Measurements from ENCODE around the gene NTN3.

Gene NTN3

GRCh38 chr16:2501946-2502895, 31.1 kb downstream of the NTN3 start:
- H2AK5ac ChIP-seq (ENCODE audit: low read depth, low read length): peak overlapping the region; percentile 93
- DNase-seq (ENCODE audit: low spot score): no peak
- peak overlapping the region; percentile 96 for H3K14ac ChIP-seq (ENCODE audit: low read length)
- H2BK120ac ChIP-seq (ENCODE audit: low read depth, low read length): peak overlapping the region; percentile 35
- no peak overlapping the region for H3K4me2 ChIP-seq (ENCODE audit: insufficient read depth, low read length, poor library complexity, severe bottlenecking)
- peak overlapping the region; percentile 89 for H4K8ac ChIP-seq (ENCODE audit: low read depth, low read length)
- H3K23ac ChIP-seq (ENCODE audit: low read depth, low read length, poor library complexity): no peak overlapping the region
- H2BK12ac ChIP-seq (ENCODE audit: low read length): peak overlapping the region; percentile 75
- H2AFZ ChIP-seq (ENCODE audit: low read length): peak overlapping the region; percentile 98
- H3K4ac ChIP-seq (ENCODE audit: low read length): no peak overlapping the region
- peak overlapping the region; percentile 82 for H3K9ac ChIP-seq (ENCODE audit: low read depth, low read length, poor library complexity)
- H2BK15ac ChIP-seq (ENCODE audit: low read length): peak overlapping the region; percentile 81
- H3K4me1 ChIP-seq (ENCODE audit: control insufficient read depth in 2 of 2, insufficient read depth in 1 of 2, low read depth in 1 of 2, low read length in 2 of 2): peaks cover 9% of the 10 kb centered on the region in 2 donors
- peak overlapping the region; percentile 49 for H3K27ac ChIP-seq (replicated peaks; ENCODE audit: low read length)
- H3K18ac ChIP-seq (ENCODE audit: low read length): peak overlapping the region; percentile 89
- no CpG with 5 or more reads among the region's 18 CpGs for WGBS, 2 donors (ENCODE audit: extremely low coverage in 2 of 2, insufficient read length in 2 of 2, insufficient replicate concordance in 1 of 2)
- H3K79me1 ChIP-seq (ENCODE audit: low read depth, low read length): peaks cover 10% of the 10 kb centered on the region
- H2BK5ac ChIP-seq (ENCODE audit: low read length): peak overlapping the region; percentile 92
- H3K4me3 ChIP-seq (ENCODE audit: low read length in 2 of 2): no peak overlapping the region
- H3K9me3 ChIP-seq (replicated peaks in 1 of 2; ENCODE audit: control insufficient read depth in 2 of 2, insufficient read depth in 1 of 2, low read depth in 1 of 2, low read length in 2 of 2): peaks cover 0 to 4% of the 10 kb centered on the region in 2 donors
- peak overlapping the region; percentile 22 for H4K91ac ChIP-seq (ENCODE audit: low read depth, low read length, poor library complexity)
- no peaks in the 10 kb centered on the region for H3K27me3 ChIP-seq (ENCODE audit: control insufficient read depth in 3 of 3, insufficient read depth in 3 of 3, low read depth in 1 of 3, low read length in 3 of 3)
- H3K36me3 ChIP-seq (replicated peaks in 1 of 2; ENCODE audit: control insufficient read depth in 2 of 2, insufficient read depth in 2 of 2, low read length in 2 of 2): peaks cover 8 to 23% of the 10 kb centered on the region in 2 donors

- Histone ChIP-seq H2BK120ac (ENCODE audit: low read depth, low read length) (no peak overlapping the region), H3K27ac (replicated peaks; ENCODE audit: low read length) (no peak overlapping the region), H3K4me1 (ENCODE audit: control insufficient read depth in 2 of 2, insufficient read depth in 1 of 2, low read depth in 1 of 2, low read length in 2 of 2) (peaks cover 9 to 17% of the 10 kb centered on the region in 2 donors), H3K23ac (ENCODE audit: low read depth, low read length, poor library complexity) (no peak overlapping the region), H2BK12ac (ENCODE audit: low read length) (no peak overlapping the region), H2BK15ac (ENCODE audit: low read length) (no peak overlapping the region), H3K27me3 (ENCODE audit: control insufficient read depth in 3 of 3, insufficient read depth in 3 of 3, low read depth in 1 of 3, low read length in 3 of 3) (no peaks in the 10 kb centered on the region), H3K14ac (ENCODE audit: low read length) (no peak overlapping the region), H4K8ac (ENCODE audit: low read depth, low read length) (no peak overlapping the region), H2AK5ac (ENCODE audit: low read depth, low read length) (no peak overlapping the region), H4K91ac (ENCODE audit: low read depth, low read length, poor library complexity) (no peak overlapping the region), H3K4me2 (ENCODE audit: insufficient read depth, low read length, poor library complexity, severe bottlenecking) (no peak overlapping the region), H3K4ac (ENCODE audit: low read length) (no peak overlapping the region), H3K9ac (ENCODE audit: low read depth, low read length, poor library complexity) (no peak overlapping the region), H3K36me3 (replicated peaks in 1 of 2; ENCODE audit: control insufficient read depth in 2 of 2, insufficient read depth in 2 of 2, low read length in 2 of 2) (peaks cover 0 to 2% of the 10 kb centered on the region in 2 donors), H3K4me3 (ENCODE audit: low read length in 2 of 2) (no peak overlapping the region), H2AFZ (ENCODE audit: low read length) (no peak overlapping the region), H3K79me1 (ENCODE audit: low read depth, low read length) (peaks cover 7% of the 10 kb centered on the region), H3K18ac (ENCODE audit: low read length) (no peak overlapping the region), H2BK5ac (ENCODE audit: low read length) (no peak overlapping the region), H3K9me3 (replicated peaks in 1 of 2; ENCODE audit: control insufficient read depth in 2 of 2, insufficient read depth in 1 of 2, low read depth in 1 of 2, low read length in 2 of 2) (peaks cover 0 to 4% of the 10 kb centered on the region in 2 donors)
- 100% methylated on average over 1 of the region's 14 CpGs; no CpG with 5 or more reads in 1 of the 2 donors for WGBS, 2 donors (ENCODE audit: extremely low coverage in 2 of 2, insufficient read length in 2 of 2, insufficient replicate concordance in 1 of 2)
- no peak for DNase-seq (ENCODE audit: low spot score)
Observed at GRCh38 chr16:2505695-2506094, 34.6 kb downstream of the NTN3 start.

- Histone ChIP-seq H3K4ac (ENCODE audit: low read length) (no peak overlapping the region), H3K27me3 (ENCODE audit: control insufficient read depth in 3 of 3, insufficient read depth in 3 of 3, low read depth in 1 of 3, low read length in 3 of 3) (no peaks in the 10 kb centered on the region), H2BK120ac (ENCODE audit: low read depth, low read length) (no peak overlapping the region), H2BK12ac (ENCODE audit: low read length) (no peak overlapping the region), H3K23ac (ENCODE audit: low read depth, low read length, poor library complexity) (no peak overlapping the region), H3K9ac (ENCODE audit: low read depth, low read length, poor library complexity) (peak overlapping the region; percentile 30), H3K27ac (replicated peaks; ENCODE audit: low read length) (no peak overlapping the region), H2AK5ac (ENCODE audit: low read depth, low read length) (no peak overlapping the region), H3K18ac (ENCODE audit: low read length) (no peak overlapping the region), H3K4me1 (ENCODE audit: control insufficient read depth in 2 of 2, insufficient read depth in 1 of 2, low read depth in 1 of 2, low read length in 2 of 2) (peaks cover 10 to 13% of the 10 kb centered on the region in 2 donors), H3K9me3 (replicated peaks in 1 of 2; ENCODE audit: control insufficient read depth in 2 of 2, insufficient read depth in 1 of 2, low read depth in 1 of 2, low read length in 2 of 2) (peaks cover 0 to 3% of the 10 kb centered on the region in 2 donors), H3K14ac (ENCODE audit: low read length) (no peak overlapping the region), H3K79me1 (ENCODE audit: low read depth, low read length) (peaks cover 4% of the 10 kb centered on the region), H3K4me2 (ENCODE audit: insufficient read depth, low read length, poor library complexity, severe bottlenecking) (no peak overlapping the region), H4K91ac (ENCODE audit: low read depth, low read length, poor library complexity) (no peak overlapping the region), H2BK15ac (ENCODE audit: low read length) (peak overlapping the region; percentile 37), H3K36me3 (replicated peaks in 1 of 2; ENCODE audit: control insufficient read depth in 2 of 2, insufficient read depth in 2 of 2, low read length in 2 of 2) (peaks cover 0 to 2% of the 10 kb centered on the region in 2 donors), H2BK5ac (ENCODE audit: low read length) (peak overlapping the region; percentile 66), H3K4me3 (ENCODE audit: low read length in 2 of 2) (no peak overlapping the region), H2AFZ (ENCODE audit: low read length) (no peak overlapping the region), H4K8ac (ENCODE audit: low read depth, low read length) (no peak overlapping the region)
- WGBS, 2 donors (ENCODE audit: extremely low coverage in 2 of 2, insufficient read length in 2 of 2, insufficient replicate concordance in 1 of 2): no CpG with 5 or more reads among the region's 14 CpGs
- DNase-seq (ENCODE audit: low spot score): no peak
Observed at GRCh38 chr16:2507052-2507659, 36.1 kb downstream of the NTN3 start.

GRCh38 chr16:2507665-2508064, 36.6 kb downstream of the NTN3 start:
- Histone ChIP-seq H4K91ac (ENCODE audit: low read depth, low read length, poor library complexity) (no peak overlapping the region), H2BK12ac (ENCODE audit: low read length) (no peak overlapping the region), H2BK120ac (ENCODE audit: low read depth, low read length) (no peak overlapping the region), H3K14ac (ENCODE audit: low read length) (no peak overlapping the region), H2AK5ac (ENCODE audit: low read depth, low read length) (no peak overlapping the region), H3K9me3 (replicated peaks in 1 of 2; ENCODE audit: control insufficient read depth in 2 of 2, insufficient read depth in 1 of 2, low read depth in 1 of 2, low read length in 2 of 2) (no peaks in the 10 kb centered on the region), H2BK15ac (ENCODE audit: low read length) (peak overlapping the region; percentile 37), H3K18ac (ENCODE audit: low read length) (no peak overlapping the region), H3K4me3 (ENCODE audit: low read length in 2 of 2) (peak overlapping the region in 1 of 2 donors; percentile 47), H2BK5ac (ENCODE audit: low read length) (peak overlapping the region; percentile 66), H3K9ac (ENCODE audit: low read depth, low read length, poor library complexity) (peak overlapping the region; percentile 30), H3K27me3 (ENCODE audit: control insufficient read depth in 3 of 3, insufficient read depth in 3 of 3, low read depth in 1 of 3, low read length in 3 of 3) (no peaks in the 10 kb centered on the region), H3K27ac (replicated peaks; ENCODE audit: low read length) (no peak overlapping the region), H3K79me1 (ENCODE audit: low read depth, low read length) (peaks cover 2% of the 10 kb centered on the region), H3K23ac (ENCODE audit: low read depth, low read length, poor library complexity) (no peak overlapping the region), H3K4ac (ENCODE audit: low read length) (no peak overlapping the region), H3K4me2 (ENCODE audit: insufficient read depth, low read length, poor library complexity, severe bottlenecking) (no peak overlapping the region), H2AFZ (ENCODE audit: low read length) (no peak overlapping the region), H3K36me3 (replicated peaks in 1 of 2; ENCODE audit: control insufficient read depth in 2 of 2, insufficient read depth in 2 of 2, low read length in 2 of 2) (no peaks in the 10 kb centered on the region), H3K4me1 (ENCODE audit: control insufficient read depth in 2 of 2, insufficient read depth in 1 of 2, low read depth in 1 of 2, low read length in 2 of 2) (peaks cover 15% of the 10 kb centered on the region in 2 donors), H4K8ac (ENCODE audit: low read depth, low read length) (no peak overlapping the region)
- no CpG with 5 or more reads among the region's 11 CpGs for WGBS, 2 donors (ENCODE audit: extremely low coverage in 2 of 2, insufficient read length in 2 of 2, insufficient replicate concordance in 1 of 2)
- no peak for DNase-seq (ENCODE audit: low spot score)

Measured in neuronal stem cell (in vitro differentiated cells).